Activated T-helper 1 cell treated with anti-CD3 and anti-CD28 coated beads, Interleukin-2, amount 50 U/mL, for 16 hours (primary cell): ENCODE data around the gene BICD1.
"Not testable (repeated sequence)": the region's sequence is repeated elsewhere in the genome, so short reads cannot be mapped to it uniquely, and the experiment has no call there.

ENCODE experiments used
- DNase-seq, 2 donors: peaks; one replicate each; pipeline ENCODE4 v3.0.0-alpha.2; 2020; ENCODE audit warnings: low read depth in 1 of 2, low spot score in 1 of 2

The BICD1 gene

DNA sequence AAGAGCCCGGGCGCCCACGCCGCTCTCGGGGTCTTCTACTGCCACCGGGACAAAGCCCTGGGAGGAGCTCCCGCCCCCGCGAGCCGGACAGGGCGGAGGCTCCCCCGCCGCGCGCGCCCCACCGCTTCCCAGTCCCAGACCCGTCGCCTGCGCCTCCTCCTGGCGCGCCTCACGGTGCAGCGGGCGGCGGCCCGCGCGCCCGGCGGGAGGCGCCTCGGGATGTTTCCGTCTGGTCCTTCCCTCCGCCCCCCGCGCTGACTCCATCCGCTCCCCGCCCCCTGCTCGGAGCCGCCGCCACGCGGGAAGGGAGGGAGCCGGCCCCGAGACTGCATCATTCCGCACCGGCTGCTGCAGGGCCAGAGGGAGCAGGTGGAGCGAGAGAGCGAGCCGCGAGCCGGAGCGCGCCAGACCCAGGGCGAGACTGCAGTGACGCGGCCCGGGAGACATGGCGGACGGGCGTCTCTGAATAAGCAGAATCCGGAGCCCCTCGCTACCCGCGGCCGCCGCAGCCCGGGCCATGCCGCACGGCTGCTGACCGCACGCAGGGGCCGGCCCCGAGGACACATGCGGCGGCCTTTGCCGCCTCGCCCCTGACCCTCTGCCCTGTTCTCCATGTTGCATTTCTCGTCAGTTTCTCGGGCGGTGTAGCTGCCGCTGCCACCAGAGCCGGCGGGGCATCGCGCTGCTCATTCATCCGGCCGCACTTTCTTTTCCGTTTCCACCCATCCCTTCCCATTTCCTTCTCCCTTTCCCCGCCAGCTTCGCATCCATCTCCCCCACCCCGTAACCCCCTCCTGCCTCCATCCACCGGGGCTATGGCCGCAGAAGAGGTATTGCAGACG, at the start of gene BICD1:
TSS of gene BICD1 (plus strand) at position 331 of the 842 bp plus-strand sequence. CDS start at position 816, 485 bp downstream.
- DNase-seq, result peak; percentile 39 to 61

DNA sequence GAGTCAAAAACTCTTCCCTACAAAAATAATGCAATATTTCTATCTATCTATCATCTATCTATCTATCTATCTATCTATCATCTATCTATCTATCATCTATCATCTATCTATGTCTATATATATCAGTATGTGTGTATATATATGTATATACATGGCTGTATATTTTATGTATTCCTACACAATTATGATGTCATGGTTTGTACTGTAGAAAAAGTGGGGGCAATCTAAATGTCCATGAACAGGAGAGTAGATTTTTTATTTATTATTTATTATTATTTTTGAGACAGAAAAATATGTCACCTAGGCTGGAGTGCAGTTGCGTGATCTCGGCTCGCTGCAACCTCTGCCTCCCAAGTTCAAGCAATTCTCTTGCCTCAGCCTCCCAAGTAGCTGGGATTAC, 45.6 kb upstream of the BICD1 start:
- no peak for DNase-seq

DNA sequence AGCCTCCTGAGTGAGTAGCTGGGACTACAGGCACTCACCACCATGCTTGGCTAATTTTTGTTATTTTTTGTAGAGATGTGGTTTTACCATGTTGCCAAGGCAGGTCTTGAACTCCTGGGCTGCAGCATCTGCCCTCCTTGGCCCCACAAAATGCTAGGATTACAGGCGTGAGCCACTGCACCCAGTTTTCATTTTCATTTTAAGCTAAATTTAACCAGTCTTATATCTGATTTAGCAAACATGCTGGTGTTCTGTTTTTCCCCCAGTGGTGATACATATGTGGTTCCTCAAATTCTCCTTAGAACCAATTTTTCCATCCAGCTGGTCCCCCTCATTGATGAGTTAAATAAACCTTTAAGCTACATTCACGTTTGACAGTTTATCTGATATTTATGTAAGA, 43.8 kb upstream of the BICD1 start:
- no peak for DNase-seq

DNA sequence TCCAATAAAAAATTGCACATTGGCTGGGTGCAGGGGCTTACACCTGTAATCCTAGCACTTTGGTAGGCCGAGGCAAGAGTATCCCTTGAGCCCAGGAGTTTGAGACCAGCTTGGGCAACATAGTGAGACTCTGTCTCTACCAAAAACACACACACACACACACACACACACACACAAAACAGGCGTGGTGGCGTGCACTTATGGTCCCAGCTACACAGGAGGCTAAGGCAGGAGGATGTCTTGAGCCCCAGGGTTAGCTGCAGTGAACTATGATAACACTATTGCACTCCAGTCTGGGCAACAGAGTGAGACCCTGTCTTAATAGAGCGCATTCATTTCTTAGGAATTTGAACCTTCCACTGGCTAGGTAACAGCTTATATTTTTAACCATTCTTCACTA, 42.9 kb upstream of the BICD1 start:
- no peak for DNase-seq

DNA sequence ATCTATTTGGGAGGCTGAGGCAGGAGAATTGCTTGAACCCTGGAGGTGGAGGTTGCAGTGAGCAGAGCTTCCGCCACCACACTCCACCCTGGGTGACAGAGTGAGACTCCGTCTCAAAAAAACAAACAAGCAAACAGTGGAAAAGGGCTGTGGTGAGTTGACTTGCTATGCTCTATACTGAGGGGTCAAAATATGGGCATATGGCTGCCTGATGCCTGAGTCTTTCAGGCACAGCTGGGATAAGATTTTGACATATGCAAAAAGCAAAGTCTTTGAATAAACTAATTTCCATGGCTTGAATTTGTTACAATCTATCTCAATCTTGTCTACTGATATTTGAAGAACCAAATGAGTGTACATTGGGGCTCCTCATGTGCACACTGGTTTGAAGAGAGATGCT, 40.4 kb upstream of the BICD1 start:
- DNase-seq, result no peak

DNA sequence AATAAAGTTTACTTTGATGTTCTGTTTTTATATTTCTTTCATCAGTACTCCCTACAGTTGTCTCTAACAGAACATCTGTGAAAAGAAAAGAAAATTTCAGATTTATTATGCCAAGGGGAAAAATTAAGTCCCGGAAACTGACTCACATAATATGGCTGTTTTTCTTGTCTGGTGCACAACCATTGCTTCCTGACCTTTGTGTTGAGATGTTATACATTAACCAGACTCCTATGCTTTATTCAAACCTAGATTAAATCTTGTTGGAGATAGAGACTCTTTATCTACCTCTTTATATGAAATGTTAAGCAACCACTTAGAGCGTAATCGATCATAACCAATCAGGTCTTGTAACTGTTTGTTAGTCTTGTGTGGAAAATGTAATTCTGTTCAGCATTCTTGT, 37.6 kb upstream of the BICD1 start:
- no peak for DNase-seq

DNA sequence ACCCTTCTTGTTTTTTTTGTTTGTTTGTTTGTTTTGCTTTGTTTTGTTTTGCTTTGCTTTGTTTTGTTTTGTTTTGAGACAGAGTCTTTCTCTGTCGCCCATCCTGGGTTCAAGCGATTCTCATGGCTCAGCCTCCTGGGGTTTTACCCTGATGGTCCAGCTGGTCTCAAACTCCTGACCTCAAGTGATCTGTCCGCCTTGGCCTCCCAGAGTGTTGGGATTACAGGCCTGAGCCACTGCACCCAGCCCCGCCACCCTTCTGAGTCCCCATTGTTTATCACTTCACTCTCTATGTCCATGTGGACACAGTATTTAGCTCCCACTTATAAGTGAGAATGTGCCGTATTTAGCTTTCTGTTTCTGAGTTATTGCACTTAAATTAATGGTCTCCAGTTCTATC, 36.9 kb upstream of the BICD1 start:
- no peak for DNase-seq

DNA sequence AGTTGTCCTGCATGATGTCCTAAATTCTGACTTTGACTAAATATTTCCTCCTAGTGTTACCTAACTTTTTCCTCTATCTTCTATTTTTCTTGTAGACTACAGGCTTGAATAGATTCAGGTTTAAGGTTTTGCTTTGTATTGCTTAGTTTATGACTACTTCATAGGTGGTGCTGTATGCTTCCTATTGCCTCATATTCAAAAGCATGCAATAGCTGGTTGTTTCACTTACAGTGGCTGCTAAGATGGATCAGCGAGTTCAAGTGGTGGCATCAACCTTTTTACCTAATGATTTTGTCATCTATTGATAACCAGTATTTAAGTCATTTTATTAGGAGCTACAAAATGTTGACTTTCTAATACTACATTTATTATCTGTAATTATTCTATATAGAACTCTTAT, 36.3 kb upstream of the BICD1 start:
- DNase-seq, result no peak

DNA sequence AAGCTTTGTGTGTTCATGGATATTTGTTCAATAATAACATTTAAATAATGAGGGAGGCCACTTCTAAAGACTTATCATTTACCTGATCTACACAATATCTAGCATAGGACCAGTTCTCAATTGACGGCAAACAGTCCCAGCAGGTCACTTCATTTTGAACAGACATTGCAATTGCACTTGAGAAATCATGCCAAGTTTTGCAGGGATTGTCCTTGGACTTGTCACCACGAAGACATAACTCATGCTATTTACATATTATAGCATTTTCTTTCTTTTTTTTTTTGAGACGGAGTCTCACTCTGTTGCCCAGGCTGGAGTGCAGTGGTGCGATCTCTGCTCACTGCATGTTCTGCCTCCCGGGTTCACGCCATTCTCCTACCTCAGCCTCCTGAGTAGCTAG, 34.5 kb upstream of the BICD1 start:
- no peak for DNase-seq

DNA sequence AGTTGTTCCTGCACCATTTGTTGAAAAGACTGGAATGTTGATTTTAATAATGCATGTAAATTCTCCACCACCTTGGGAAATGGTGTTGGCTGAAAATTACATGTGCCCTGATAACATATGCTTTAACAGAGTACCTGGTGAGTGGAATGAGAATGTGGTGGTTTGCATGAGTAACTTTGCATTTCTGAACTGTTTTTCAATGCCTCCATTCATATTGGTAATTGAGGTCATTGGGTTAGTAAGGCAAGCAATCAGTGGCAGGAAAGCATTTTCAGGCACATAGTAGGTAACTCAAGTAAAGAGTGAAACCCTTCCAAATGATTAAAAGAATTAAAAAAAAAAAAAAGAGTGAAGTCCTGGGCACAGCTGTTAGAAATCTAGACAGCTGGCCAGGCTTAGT, 32.2 kb upstream of the BICD1 start:
- DNase-seq, result no peak

DNA sequence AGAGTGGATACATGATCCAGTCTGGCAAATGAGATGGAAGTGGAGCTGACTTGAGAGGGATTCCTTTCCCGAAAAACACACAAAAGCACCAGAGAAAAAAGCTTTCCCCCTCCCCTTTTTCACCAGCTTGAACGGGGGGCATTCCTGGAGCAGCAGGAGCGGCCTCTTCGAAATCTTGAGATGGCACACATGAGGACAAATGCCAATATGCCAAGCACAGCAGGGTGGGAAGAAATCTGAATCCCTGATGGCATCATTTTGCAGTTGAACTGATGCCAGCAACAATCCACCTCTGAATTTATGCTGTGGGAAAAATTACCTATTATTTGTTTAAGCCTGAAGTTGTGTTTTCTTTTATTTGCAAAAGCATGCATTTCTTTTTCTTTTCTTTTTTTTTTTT, 29.7 kb upstream of the BICD1 start:
- no peak for DNase-seq

DNA sequence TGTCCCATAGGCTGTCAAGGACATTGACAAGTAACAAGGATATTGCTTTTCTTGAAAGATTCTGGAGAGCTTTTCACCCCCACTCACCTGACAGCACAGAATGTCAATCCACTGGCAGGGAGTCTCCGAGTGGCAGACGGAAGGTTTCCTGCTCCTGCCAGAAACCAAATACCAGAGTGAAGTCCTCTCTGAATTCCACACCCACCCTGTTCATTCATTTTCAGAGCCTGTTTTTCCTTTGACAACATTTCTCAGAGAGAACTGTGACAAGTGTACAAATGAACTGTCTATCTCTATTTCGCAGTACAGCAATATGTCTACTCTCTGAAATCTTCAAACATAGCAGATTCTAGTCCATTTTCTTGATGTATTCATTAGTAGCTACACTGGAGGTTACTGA, 26.2 kb upstream of the BICD1 start:
- no peak for DNase-seq

DNA sequence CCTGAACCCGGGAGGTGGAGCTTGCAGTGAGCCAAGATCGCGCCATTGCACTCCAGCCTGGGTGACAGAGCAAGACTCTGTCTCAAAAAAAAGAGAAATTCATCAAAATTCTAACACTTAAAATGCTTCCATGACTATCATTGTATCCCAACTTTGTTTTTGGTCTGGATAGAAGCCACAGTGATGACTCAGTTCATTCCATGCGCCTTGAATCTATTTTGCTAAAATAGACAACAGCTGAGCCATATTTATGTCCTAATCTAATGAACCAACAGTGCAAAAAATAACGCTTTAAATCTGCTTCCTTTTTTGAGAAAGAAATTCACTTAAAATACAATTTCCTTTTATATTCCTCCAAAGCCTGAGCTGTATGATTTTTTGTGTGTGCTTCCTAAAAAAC, 23.2 kb upstream of the BICD1 start:
- no peak for DNase-seq

DNA sequence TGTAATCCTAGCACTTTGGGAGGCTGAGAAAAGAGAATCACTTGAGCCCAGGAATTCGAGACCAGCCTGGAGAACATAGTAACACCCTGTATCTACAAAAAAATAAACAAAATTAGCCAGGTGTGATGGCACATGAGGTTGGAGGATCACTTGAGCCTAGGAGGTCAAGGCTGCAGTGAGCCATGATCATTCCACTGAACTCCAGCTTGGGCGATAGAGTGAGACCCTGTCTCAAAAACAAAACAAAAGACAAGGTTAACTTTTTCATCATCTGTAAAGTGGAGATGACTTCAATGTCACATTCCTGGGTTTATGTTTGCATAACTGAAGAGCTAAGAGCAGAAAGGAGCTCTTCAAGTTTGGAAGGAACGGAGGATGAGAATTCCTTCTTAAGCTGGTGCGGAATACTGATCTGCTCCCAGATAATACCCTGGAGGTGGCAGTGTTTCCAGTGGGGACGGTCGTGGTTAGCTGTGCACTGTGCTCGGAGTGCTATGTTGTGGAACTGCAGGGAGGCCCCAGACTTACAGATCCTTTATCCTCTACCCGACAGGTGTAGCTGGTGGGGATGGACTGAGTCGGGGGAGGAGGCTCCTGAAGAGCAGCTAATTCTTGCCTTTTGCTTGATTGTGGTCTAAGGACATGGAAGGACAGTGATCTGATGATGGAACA, 22.5 kb upstream of the BICD1 start:
- no peak for DNase-seq

DNA sequence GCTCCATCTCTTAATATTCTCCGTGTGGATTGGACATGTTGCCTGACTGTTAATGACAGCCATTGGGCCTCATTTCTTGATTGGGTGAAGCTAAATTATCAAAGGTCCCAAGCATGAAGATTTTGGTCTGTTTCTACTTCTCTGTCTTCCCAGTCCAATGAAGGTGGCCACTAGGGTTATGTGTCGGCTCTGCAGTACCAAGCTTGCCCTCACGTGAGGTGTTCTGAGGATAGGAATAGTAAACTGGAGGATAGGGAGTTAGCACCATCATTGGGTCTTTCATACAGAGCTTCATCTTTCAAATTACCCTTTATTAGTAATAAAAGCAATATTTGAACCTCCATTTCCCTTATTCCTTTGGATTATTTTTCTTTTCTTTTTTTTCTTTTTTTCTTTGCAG, 21.9 kb upstream of the BICD1 start:
- DNase-seq, result no peak

DNA sequence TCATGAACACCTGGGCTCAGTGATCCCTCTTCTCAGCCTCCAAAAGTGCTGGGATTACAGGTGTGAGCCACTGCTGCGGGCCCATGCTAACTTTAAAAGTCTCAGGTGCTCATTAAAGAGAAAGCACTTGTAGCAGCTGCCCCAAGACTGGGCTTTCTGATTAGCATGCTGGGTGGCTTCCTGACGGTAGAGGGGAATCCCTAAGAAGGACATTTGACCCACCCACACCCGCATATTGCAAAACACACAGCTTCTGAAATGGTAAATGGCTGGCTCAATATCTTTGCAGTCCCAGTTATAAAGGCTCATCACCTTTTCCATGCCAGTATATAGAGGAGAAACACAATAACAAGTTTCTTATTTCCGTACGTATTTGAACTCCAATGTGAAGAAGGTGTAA, 19.3 kb upstream of the BICD1 start:
- no peak for DNase-seq

DNA sequence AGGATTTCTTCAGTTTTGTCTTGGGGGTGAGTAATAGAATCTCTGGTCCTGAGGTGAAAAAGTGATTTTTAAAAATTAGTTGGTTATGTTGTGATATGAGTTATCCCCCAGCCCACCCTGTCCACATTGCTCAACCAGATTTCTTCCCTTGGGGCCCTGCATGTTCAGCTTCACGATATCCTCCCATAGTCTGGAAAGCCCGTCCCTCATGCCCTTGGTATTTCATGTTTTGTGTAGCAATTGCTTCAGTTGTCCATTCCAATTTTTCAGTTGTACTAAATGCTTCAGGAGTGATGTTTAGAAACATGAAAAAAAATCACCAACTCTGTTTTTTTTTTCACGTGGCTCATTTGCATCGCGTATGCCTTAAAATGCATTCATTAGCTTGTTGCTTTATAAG, 17.5 kb upstream of the BICD1 start:
- DNase-seq, result no peak

DNA sequence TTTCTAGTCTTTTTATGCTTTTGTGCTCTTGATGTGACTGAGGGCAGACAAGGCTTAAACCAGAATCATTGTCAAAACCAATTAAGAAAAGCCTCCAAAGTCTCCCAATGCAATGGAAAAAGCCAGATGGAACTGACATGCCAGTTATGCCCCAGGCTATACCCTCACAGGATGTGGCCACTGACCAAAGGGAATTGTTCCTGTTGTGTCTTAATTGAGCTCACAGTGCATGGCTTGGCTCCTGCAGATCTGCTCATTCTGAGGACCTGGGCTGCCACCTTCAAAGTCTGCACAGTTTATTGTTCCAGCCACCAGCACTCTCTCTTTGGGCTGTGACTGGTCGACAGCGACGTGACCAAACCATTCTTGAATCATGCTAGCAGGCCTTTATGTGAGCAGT, 17.1 kb upstream of the BICD1 start:
- DNase-seq, result no peak

DNA sequence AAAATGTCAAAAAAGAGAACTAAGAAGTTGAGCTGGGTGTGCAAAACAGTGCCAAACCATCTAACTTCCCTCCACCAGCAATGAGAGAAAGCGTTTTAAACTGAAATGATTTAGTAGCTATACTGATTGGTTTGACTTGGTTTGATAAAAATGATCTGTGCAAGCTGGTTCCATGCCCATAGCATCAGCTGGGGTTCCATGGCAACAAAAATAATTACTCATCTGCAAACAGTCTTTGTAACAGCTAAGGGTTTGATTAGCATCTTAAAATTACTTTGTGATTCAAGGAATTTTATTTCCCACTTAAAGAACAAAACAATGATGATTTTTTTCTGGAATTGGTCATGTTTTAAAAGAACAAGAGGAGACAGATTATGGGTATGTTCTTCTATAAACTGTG, 15.0 kb upstream of the BICD1 start:
- DNase-seq, result no peak

DNA sequence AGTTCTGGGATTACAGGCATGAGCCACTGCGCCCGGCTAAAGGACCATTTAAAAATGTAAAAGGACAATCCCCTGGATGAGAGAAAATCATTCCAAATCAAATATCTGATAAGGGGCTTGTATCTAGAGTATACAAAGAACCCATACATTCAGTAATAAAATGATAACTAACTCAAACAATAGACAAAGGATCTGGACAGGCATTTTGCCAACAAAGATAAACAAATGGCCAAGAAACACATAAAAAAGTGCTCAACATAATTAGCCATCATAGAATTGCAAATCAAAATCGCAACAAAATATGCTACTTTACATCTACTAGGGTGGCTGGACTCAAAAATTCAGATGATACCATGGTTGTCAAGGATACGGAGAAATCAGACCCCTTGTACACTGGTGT, 8.5 kb upstream of the BICD1 start:
- DNase-seq, result no peak

DNA sequence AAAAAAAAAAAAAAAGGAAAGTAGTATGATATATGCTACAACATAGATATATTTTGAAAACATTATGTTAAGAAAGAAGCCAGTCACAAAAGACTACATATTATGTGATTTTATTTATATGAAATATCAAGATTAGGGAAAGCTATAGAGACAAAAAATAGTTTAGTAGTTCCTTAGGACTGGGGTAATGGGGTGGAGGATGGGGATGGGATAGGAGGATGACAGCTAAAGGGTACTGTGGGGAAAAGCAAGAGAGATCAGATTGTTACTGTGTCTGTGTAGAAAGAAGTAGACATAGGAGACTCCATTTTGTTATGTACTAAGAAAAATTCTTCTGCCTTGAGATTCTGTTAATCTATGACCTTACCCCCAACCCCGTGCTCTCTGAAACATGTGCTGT, 7.4 kb upstream of the BICD1 start:
- not testable (repeated sequence) for DNase-seq

DNA sequence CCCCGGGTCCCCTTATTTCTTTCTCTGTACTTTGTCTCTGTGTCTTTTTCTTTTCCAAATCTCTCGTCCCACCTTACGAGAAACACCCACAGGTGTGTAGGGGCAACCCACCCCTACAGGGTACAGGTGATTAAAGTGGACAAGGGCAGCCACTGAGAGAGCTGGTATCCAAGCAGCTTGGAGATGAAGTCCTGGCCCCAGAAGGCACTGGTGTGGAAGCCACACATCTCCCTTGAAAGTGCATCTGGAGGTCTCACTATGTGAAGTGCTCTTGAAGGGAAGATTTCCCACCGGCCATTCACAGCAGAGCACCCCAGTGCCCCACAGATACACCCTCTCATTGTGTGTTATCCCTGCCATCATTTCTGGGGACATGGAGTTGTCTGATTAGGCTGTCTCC, 6.3 kb upstream of the BICD1 start:
- DNase-seq, result no peak

DNA sequence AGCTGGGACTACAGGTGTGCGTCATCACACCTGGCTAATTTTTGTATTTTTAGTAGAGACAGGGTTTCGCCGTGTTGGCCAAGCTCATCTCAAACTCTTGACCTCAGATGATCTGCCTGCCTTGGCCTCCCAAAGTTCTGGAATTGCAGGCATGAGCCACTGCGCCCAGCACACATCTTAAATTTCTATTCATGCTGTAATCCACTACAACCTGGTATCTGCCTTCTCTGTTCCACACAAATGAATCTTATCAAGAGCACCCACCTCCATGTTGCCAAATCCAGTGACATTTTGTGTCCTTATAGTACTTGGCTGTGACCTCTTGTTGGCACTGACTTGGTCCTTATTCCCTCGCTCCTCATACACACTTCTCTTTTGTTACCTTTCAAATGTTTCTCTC, 5.8 kb upstream of the BICD1 start:
- no peak for DNase-seq
